Stimulated activated naive CD8-positive, alpha-beta T cell treated with anti-CD3 and anti-CD28 coated beads, Interleukin-15, Interleukin-2, amounts not matched to agents 100 ng/mL and 50 ng/mL, for 24 hours (primary cell): ENCODE results near the gene AHI1.
A peak's percentile ranks its signal among the peaks of the same experiment; 100 is the strongest.

Experiments used
- H3K27ac Mint-ChIP-seq: one replicate; pipeline ENCODE4 v1.8.0; 2021; ENCODE audit warnings: mild to moderate bottlenecking, mixed read lengths
- H3K27me3 Mint-ChIP-seq: one replicate; pipeline ENCODE4 v1.8.0; 2021; ENCODE audit warnings: mixed read lengths
- H3K36me3 Mint-ChIP-seq: one replicate; pipeline ENCODE4 v1.8.0; 2021; ENCODE audit warnings: low read depth, mixed read lengths
- H3K4me1 Mint-ChIP-seq: one replicate; pipeline ENCODE4 v1.8.0; 2021; ENCODE audit warnings: low read depth, mixed read lengths
- H3K4me3 Mint-ChIP-seq: one replicate; pipeline ENCODE4 v1.8.0; 2021; ENCODE audit warnings: mild to moderate bottlenecking, mixed read lengths
- H3K9me3 Mint-ChIP-seq: one replicate; pipeline ENCODE4 v1.8.0; 2021; ENCODE audit warnings: mixed read lengths

The AHI1 gene

DNA sequence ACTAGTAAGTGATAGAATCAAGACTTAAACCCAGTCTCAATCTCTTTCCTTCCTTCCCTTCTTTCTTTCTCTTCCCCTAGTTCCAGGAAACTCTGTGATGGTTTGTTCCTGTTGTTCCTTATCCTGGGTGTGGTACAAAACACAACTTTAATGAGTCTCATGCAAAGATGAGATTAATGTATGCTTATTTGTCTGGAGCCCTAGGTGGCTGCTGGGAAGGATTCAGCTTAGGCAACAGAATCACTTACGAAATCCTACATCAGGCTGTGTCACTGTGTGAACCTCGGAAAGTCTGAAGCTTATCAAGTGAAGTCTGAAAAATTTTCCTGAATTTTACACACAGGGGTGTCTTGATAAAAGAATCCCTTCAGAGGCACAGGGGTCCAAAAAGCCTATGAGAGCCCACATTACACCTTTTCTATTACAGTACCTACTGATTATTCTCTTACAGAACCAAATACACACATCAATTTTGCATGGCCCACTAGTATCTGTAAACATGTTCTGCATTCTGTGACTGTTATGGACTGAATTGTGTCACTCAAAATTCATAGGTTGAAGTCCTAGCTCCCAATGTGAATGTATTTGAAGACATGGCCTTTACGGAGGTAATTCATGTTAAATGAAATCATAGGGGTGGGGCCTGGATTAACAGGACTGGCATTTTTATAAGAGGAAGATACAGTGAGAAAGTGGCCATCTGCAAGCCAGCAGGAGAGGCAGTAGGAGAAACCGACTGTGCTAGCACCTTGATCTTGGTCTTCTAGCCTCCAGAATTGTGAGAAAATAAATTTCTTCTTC lies 171.7 kb downstream of the AHI1 start:
- Mint-ChIP-seq H3K4me1 (peaks cover 19% of the 10 kb centered on the region), H3K9me3 (no peaks in the 10 kb centered on the region), H3K36me3 (peaks cover 12% of the 10 kb centered on the region), H3K27me3 (no peaks in the 10 kb centered on the region), H3K4me3 (no peak overlapping the region), H3K27ac (no peak overlapping the region)

DNA sequence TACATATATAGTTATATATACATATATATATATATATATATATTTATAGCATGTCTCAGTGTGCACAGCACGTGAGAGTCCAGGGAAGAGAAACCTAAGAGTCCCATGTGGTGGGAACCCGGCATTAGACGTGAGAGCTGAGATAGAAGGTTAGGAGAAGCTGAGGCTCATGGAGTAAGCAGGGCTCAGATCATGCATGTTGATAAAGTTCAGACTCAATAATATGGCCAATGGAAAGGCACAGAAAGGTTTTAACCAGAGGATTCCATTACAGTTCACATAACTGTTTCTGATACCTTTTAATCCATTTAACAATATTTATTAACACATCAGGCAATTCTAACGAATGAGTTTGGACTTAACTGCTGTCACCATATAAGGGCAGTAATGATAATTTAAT lies 173.0 kb downstream of the AHI1 start:
- H3K4me1 Mint-ChIP-seq = peaks cover 19% of the 10 kb centered on the region
- H3K27me3 Mint-ChIP-seq = no peaks in the 10 kb centered on the region
- H3K9me3 Mint-ChIP-seq = no peaks in the 10 kb centered on the region
- peaks cover 18% of the 10 kb centered on the region for H3K36me3 Mint-ChIP-seq
- H3K4me3 Mint-ChIP-seq = no peak overlapping the region
- no peak overlapping the region for H3K27ac Mint-ChIP-seq

DNA sequence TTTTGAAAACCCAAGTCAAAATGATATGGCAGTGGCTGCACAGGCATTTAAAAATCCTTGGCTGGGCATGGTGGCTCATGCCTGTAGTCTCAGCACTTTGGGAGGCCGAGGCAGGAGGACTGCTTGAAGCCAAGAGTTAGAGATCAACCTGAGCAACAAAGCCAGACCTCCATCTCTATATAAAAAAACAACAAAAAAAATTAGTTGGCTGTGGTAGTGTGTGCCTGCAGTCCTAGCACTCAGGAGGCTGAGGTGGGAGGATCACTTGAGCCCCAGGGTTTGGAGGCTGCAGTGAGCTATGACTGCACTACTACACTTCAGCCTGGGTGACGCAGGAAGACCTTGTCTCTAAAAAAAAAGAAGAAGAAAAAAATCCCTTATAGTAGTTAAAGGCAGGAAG lies 173.6 kb downstream of the AHI1 start:
- Mint-ChIP-seq H3K9me3 (no peaks in the 10 kb centered on the region), H3K36me3 (peaks cover 19% of the 10 kb centered on the region), H3K4me1 (peaks cover 22% of the 10 kb centered on the region), H3K4me3 (no peak overlapping the region), H3K27me3 (no peaks in the 10 kb centered on the region), H3K27ac (no peak overlapping the region)

DNA sequence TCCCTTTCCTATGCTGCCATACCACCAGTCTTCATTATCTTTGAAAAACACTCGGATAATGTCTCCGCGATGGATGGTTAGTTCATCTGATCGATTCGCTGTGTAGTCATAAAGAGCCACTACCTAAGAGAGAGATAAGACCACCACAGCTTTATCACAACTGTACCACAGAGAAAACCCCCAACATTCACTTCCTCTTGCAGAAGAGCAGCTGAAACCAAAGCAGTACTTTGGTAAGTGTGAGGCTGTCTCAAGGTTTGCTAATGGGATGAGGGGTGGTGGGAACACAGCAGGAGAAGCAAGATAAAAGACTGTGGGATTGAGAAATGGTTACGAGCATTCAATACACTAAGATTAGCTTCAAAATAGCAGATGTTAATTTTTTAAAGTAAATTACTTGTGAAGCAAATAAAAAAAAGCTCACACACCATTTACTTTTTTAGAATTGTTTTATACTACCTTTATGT lies 174.3 kb downstream of the AHI1 start:
- peak overlapping the region; percentile 21 for H3K4me3 Mint-ChIP-seq
- peak overlapping the region; percentile 50 for H3K27ac Mint-ChIP-seq
- H3K4me1 Mint-ChIP-seq = peaks cover 25% of the 10 kb centered on the region
- no peaks in the 10 kb centered on the region for H3K9me3 Mint-ChIP-seq
- H3K36me3 Mint-ChIP-seq = peaks cover 27% of the 10 kb centered on the region
- no peaks in the 10 kb centered on the region for H3K27me3 Mint-ChIP-seq

DNA sequence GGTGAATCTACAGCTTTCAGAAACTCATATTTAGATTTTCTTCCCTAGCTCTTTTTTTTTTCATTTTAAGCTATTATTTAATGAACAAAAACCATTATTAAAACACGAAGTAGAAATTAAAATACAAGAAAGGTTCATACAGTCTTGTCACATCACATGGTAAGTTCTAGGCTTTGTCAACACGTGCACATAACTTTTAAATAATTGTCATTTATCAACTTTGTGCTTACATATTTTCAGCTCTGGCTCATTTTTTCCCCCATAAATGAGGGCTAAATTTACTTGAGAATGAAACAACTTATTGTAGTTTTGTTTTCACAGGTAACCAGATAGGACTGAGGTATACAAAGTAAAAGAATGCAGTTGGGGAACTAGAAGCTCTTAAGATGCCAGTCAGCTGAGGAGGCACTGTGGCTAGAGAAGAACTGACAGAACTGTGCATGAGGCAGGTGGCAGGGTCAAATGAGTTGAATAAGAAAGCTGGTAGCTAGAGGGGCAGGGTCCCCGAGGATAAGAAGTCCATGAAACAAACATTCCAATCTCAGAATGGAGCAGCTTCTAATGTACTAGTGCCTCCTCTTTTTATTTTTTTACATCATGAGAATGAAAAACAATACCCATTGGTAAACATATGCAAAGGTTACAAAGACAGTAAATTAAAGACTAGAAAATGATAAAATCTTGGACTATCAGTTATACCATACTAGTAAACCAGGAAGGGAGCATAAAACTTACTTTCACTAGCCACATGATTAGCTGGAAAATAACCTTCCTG lies 174.9 kb downstream of the AHI1 start:
- H3K27ac Mint-ChIP-seq = peak overlapping the region; percentile 50

DNA sequence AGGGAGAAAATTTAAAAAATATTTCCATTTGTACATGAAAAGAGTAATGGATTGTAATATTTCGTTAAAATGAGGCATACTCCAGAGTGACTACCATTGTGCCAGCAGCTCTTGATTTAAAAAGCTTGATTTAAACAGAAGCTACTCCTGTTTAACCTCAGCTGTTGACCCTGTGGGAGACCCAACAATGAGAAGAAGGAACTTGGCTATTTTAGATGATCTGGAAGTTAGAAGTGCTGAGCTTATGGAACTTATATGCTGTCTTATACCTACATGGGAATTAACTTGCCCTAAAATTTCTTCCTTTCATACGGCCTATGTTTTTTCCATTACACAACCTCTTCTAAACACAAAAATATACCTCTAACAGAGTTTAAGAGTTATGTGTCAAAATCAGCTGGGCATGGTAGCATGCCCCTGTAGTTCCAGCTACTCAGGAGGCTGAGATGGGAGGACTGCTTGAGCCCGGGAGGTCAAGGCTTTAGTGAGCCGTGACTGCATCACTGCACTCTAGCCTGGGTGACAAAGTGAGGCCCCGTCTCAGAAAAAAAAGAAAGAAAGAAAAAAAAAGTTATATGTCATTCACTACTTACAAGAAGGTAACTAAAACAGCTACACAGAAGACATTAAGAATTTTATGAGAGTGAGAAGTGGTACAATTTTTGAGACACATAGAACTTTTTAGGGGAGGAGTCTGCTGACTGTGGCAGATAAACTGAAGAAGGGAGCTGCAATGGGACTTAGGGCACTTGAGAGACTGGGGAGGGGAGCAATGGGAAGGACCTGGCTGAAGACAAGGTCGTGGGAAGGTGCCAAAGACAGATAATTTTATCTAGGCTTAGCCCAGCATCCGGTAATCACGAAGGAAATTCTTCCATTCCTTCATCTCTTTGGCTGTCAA lies 176.6 kb downstream of the AHI1 start:
- Mint-ChIP-seq H3K4me1 (peaks cover 25% of the 10 kb centered on the region), H3K9me3 (no peaks in the 10 kb centered on the region), H3K36me3 (peaks cover 41% of the 10 kb centered on the region), H3K27ac (no peak overlapping the region), H3K27me3 (no peaks in the 10 kb centered on the region), H3K4me3 (no peak overlapping the region)

More for the DNA sequence above, 174.9 kb downstream of the AHI1 start:
- Mint-ChIP-seq H3K9me3 (no peaks in the 10 kb centered on the region), H3K4me3 (peak overlapping the region; percentile 21), H3K4me1 (peaks cover 25% of the 10 kb centered on the region), H3K36me3 (peaks cover 27% of the 10 kb centered on the region), H3K27me3 (no peaks in the 10 kb centered on the region)

DNA sequence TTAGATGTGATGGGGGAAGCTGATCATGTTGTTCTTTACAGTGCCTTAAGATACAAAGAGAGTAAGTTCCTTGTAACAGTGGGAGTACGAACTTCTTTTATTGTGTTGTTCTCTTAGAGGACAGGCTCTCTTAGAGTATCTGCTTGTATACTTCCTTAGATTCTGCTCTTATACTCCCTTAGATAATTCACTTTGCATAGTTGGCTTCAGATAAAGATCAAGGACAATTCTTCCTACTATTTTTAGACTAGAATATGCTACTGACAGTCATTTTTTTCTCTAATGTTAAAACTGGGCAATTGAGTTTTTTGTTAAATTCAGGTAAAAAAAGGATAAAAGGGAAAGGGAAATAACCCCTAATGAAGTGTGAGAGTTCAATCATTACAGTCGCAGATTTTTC lies 177.7 kb downstream of the AHI1 start:
- no peaks in the 10 kb centered on the region for H3K9me3 Mint-ChIP-seq
- no peaks in the 10 kb centered on the region for H3K27me3 Mint-ChIP-seq
- no peak overlapping the region for H3K4me3 Mint-ChIP-seq
- no peak overlapping the region for H3K27ac Mint-ChIP-seq
- H3K4me1 Mint-ChIP-seq = peaks cover 25% of the 10 kb centered on the region
- peaks cover 50% of the 10 kb centered on the region for H3K36me3 Mint-ChIP-seq

DNA sequence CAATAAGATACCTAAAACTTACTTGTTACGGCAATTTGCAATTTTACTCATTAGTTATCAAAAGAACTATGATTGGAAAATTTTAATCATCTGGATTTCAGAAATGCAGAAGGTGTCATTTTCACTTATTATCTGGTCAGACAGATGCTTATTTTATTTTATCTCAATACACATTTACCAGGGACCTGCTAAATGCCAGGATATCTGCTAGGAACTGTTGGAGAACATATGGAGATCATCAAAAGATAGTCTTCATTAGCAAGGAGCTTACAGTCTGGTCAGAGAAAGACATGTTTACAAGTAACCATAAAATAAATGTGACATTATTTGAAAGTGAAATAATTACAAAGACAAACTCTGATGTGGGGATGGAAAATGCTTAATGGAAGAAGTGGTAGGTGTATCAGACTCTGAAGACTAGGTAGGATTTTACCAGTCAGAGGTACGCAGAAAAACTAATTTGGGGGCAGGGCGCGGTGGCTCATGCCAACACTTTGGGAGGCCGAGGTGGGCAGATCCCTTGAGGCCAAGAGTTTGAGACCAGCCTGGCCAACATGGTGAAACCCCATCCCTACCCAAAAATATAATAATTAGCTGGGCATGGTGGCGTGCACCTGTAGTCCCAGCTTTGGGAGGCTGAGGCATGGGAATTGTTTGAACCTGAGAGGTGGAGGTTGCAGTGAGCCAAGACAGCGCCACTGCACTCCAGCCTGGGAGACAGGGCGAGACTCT lies 178.6 kb downstream of the AHI1 start:
- no peaks in the 10 kb centered on the region for H3K9me3 Mint-ChIP-seq
- no peaks in the 10 kb centered on the region for H3K27me3 Mint-ChIP-seq
- no peak overlapping the region for H3K4me3 Mint-ChIP-seq
- H3K4me1 Mint-ChIP-seq = peaks cover 25% of the 10 kb centered on the region
- H3K36me3 Mint-ChIP-seq = peaks cover 50% of the 10 kb centered on the region
- no peak overlapping the region for H3K27ac Mint-ChIP-seq

DNA sequence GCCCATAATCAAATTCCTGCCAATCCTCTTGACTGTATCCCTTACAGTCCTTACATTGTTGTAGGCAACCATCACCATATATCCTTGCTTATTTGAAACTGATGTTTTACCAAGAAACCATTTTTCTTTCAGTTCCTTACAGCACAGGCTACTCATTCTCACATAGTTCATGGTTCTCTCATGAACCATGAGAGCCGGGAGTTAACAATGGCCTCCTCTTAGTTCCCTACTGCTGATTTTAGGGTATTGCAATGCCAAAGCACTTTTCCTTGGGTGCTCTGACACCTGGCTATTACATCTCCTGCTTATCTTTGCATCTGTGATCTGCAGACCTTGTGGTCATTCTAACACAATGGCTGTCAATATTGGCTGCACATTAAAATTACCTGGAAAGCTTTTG lies 183.0 kb downstream of the AHI1 start:
- H3K27me3 Mint-ChIP-seq = no peaks in the 10 kb centered on the region
- H3K36me3 Mint-ChIP-seq = peaks cover 46% of the 10 kb centered on the region
- no peak overlapping the region for H3K4me3 Mint-ChIP-seq
- H3K4me1 Mint-ChIP-seq = peaks cover 6% of the 10 kb centered on the region
- no peaks in the 10 kb centered on the region for H3K9me3 Mint-ChIP-seq
- H3K27ac Mint-ChIP-seq = no peak overlapping the region

DNA sequence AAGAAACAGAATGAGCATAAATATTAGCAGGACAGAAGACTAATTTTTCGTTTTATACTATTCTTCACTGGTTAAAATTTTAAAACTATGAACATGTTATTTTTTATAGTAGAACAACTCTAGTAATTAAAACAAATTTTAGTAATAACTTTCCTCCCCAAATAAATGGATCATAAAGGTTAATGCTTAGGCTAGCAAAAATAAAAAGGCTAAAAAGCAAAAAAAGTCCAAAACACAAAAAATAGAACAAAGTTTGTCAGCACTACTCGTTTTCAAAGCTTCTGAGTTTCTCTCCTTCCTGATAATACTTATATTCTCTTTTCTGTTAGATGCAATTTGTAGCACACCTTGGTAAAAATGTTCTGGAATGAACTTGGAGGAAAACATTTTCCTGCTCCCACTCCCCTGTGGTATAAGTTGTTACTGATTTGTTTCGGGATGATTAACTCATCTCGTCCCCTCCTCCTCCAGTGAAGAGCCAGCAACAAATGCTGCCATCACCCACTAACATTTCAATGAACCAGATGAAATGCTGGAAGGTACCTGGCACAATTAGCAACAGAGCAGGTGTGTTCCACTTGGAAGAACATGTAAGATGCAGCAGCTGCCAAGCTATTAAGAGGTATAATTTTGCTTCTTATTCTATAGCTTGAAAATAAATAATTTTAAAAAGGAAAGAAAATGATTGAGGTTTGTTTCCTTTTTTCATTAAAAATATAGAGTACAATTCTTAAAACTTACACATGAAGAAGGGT lies 185.9 kb downstream of the AHI1 start:
- Mint-ChIP-seq H3K27me3 (no peaks in the 10 kb centered on the region), H3K4me1 (no peaks in the 10 kb centered on the region), H3K27ac (no peak overlapping the region), H3K36me3 (peaks cover 42% of the 10 kb centered on the region), H3K9me3 (no peaks in the 10 kb centered on the region), H3K4me3 (no peak overlapping the region)

DNA sequence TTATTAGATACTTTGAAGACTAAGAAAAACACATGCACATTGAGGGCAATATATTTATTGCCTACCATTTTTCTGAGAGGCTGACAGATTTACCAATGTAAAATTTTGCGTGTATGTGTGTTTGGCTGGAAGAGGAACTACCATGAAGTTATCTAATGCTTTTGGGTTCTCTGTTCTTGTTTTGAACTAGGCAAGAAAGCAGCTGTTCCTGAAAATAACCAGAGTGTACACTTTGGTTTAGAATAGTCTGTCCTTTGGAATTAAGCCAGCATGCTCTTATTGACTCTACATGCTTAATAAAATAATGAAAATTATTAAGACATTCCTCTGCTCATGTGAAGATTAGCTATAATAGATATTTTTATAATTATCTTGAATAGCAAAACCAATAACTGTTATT lies 187.2 kb downstream of the AHI1 start:
- no peaks in the 10 kb centered on the region for H3K27me3 Mint-ChIP-seq
- peaks cover 9% of the 10 kb centered on the region for H3K4me1 Mint-ChIP-seq
- H3K4me3 Mint-ChIP-seq = no peak overlapping the region
- no peak overlapping the region for H3K27ac Mint-ChIP-seq
- no peaks in the 10 kb centered on the region for H3K9me3 Mint-ChIP-seq
- peaks cover 35% of the 10 kb centered on the region for H3K36me3 Mint-ChIP-seq

DNA sequence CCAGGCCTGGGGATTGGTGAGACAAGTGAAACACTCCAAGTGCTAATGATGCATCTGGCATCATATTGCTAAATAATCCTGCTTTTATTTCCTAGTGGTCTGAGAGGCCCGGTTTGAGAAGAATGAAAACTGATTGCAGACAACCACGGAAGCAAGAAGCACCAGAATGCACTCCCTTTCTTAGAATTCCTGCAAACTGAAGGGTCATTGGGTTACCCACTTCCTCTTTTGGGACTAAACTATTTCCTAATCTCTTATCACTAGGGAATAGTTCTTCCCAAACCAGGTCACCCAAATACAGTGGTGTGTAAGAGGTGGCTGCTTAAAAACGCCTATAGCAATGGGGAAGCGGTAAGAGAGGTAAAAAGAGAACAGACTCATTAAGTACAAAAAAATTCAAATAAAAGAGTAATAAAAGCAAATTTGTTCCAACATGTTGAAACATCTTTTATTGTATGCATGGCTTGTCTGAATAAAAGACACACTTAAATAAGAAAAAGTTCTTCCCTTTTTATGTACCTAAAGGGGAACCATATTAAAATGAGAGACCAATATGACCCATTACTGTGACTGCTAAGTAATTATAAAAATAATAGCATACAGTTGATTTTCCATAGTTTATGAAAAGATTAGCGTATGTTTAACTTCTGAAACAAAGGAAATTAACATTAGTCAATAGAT lies 190.7 kb downstream of the AHI1 start:
- Mint-ChIP-seq H3K27ac (no peak overlapping the region), H3K4me3 (no peak overlapping the region), H3K4me1 (peaks cover 9% of the 10 kb centered on the region), H3K9me3 (no peaks in the 10 kb centered on the region), H3K27me3 (no peaks in the 10 kb centered on the region), H3K36me3 (peaks cover 54% of the 10 kb centered on the region)

DNA sequence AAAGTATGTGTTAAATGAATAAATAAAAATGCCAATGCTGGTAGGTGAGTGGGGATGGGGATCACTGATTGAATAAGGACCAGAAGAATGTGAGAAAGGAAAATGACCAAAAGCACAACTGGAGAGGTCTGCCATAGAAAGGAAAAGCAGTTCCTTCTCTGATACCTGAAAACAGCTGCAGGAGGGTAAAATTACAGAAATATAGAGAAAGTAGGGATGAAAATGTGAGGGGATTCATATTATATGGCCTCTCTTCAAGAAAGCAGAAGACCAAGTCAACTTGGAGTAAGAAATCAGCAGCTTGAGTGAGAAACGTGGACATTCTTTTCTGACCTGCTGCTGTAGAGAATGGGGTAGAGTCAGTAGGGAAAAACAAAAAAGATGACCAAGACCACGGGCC lies 191.4 kb downstream of the AHI1 start:
- Mint-ChIP-seq H3K36me3 (peaks cover 59% of the 10 kb centered on the region), H3K4me3 (no peak overlapping the region), H3K9me3 (no peaks in the 10 kb centered on the region), H3K4me1 (peaks cover 9% of the 10 kb centered on the region), H3K27me3 (no peaks in the 10 kb centered on the region), H3K27ac (no peak overlapping the region)
